Left ventricle myocardium inferior (tissue), 1 donor: ENCODE measurements around the gene USP10. TPM values are rescaled to one million over a fixed set of nuclear protein-coding genes. Genes with fewer than 3 reads are reported as not detected.

Source experiments
- DNase-seq: peaks from one replicate; pipeline ENCODE4 v3.0.0-alpha.2; 2020
- H3K27ac ChIP-seq: fragments of 200-600 bp; replicated peaks from 2 replicates; pipeline ENCODE4 v1.8.0; 2021
- H3K27me3 ChIP-seq: fragments of 200-600 bp; 2 replicates; pipeline ENCODE4 v1.8.0; 2021; ENCODE audit warnings: low read depth
- H3K36me3 ChIP-seq: fragments of 200-600 bp; 2 replicates; pipeline ENCODE4 v1.8.0; 2021
- H3K4me1 ChIP-seq: fragments of 200-600 bp; 2 replicates; pipeline ENCODE4 v1.8.0; 2021
- H3K4me3 ChIP-seq: fragments of 200-600 bp; 2 replicates; pipeline ENCODE4 v1.8.0; 2021; ENCODE audit warnings: mild to moderate bottlenecking, moderate library complexity
- H3K9me3 ChIP-seq: fragments of 200-600 bp; replicated peaks from 2 replicates; pipeline ENCODE4 v1.8.0; 2021
- intact Hi-C: fragments of 100-400 bp; cut with micrococcal nuclease; formaldehyde crosslinking; loops from one replicate; pipeline ENCODE4 v1.11.0; 2022
- total RNA-seq: library from RNA; stranded (reverse); fragmentation: NEBNext Ultra II Directional; extraction: Animal tissue kit (Norgen Biotek cat#: 25700); gene quantifications from one replicate; pipeline ENCODE4 v1.2.1, GENCODE V29; 2021
- TF ChIP-seq, protein P1 (sequence below): fragments of 200-600 bp; IDR thresholded peaks from 2 replicates; pipeline ENCODE4 v1.8.0; 2021; ENCODE audit warnings: antibody characterized with exemption, mild to moderate bottlenecking, borderline replicate concordance
- donor health status: DM: no; HTN: yes; CAD: no; lungs with severe emphysema.

The USP10 gene
- total RNA-seq, 1 donor from 2014 or later: 66.7 TPM

DNA sequence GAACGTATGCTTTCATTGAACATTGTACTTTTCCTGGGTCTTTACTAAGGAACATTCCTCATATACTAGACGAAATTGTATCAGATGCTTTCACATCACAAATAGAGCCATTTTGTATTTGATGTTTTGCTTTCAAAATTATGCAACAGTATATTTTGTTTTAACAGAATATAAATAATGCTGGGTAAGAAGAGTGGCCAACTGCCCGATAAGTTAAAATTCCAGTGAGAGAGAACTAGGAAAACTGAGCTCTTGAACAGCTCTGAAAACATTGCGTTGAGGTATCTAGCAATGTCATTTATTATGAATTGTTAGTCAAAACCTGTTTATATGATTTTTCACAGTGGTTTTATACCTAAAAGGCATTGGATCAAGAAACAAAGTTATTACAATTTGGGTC lies 50.8 kb downstream of the USP10 start:
- Histone ChIP-seq H3K4me1 (peaks cover 43% of the 10 kb centered on the region), H3K4me3 (no peak overlapping the region), H3K27ac (no peak overlapping the region), H3K36me3 (peaks cover 10% of the 10 kb centered on the region), H3K9me3 (no peaks in the 10 kb centered on the region), H3K27me3 (no peaks in the 10 kb centered on the region)
- intact Hi-C loops: loop anchor here (5.0 kb wide), 2 partner anchors 202 to 222 kb away; no protein-coding TSS in a partner anchor
- TF ChIP-seq, protein P1, sequence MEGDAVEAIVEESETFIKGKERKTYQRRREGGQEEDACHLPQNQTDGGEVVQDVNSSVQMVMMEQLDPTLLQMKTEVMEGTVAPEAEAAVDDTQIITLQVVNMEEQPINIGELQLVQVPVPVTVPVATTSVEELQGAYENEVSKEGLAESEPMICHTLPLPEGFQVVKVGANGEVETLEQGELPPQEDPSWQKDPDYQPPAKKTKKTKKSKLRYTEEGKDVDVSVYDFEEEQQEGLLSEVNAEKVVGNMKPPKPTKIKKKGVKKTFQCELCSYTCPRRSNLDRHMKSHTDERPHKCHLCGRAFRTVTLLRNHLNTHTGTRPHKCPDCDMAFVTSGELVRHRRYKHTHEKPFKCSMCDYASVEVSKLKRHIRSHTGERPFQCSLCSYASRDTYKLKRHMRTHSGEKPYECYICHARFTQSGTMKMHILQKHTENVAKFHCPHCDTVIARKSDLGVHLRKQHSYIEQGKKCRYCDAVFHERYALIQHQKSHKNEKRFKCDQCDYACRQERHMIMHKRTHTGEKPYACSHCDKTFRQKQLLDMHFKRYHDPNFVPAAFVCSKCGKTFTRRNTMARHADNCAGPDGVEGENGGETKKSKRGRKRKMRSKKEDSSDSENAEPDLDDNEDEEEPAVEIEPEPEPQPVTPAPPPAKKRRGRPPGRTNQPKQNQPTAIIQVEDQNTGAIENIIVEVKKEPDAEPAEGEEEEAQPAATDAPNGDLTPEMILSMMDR: no peak
- no peak for DNase-seq

DNA sequence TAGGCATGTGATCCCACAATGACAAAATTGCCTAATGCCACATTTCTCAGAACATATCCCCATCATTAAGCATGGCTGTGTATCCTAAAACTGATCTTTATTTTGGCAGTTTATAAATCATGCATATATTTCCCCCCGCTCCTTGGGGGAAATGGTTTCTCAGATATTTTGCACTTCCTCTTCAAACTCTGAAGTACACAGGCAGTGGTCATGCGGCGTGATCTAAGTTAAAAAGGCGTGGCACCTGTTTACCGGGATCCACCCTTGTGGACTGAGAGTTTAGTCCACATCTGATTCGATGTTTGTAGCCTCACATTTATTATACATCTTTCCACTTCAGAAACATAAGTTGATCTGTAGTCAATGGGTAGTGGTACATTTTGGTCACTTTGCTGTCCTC lies 51.4 kb downstream of the USP10 start:
- Histone ChIP-seq H3K27ac (no peak overlapping the region), H3K36me3 (peaks cover 3% of the 10 kb centered on the region), H3K4me3 (no peak overlapping the region), H3K4me1 (peaks cover 43% of the 10 kb centered on the region), H3K9me3 (no peaks in the 10 kb centered on the region), H3K27me3 (no peaks in the 10 kb centered on the region)
- no peak for DNase-seq
- TF ChIP-seq, protein P1: no peak
- intact Hi-C loops: loop anchor here (5.0 kb wide), 2 partner anchors 201 to 221 kb away; no protein-coding TSS in a partner anchor

- intact Hi-C loops: loop anchor here (5.0 kb wide), 2 partner anchors 200 to 220 kb away; no protein-coding TSS in a partner anchor
- no peaks in the 10 kb centered on the region for H3K27me3 ChIP-seq
- TF ChIP-seq, protein P1: no peak
- H3K9me3 ChIP-seq: no peaks in the 10 kb centered on the region
- no peak for DNase-seq
- no peak overlapping the region for H3K4me3 ChIP-seq
- no peaks in the 10 kb centered on the region for H3K36me3 ChIP-seq
- peaks cover 43% of the 10 kb centered on the region for H3K4me1 ChIP-seq
- no peak overlapping the region for H3K27ac ChIP-seq
Measured at GRCh38 chr16:84751947-84752346, 52.1 kb downstream of the USP10 start.

DNA sequence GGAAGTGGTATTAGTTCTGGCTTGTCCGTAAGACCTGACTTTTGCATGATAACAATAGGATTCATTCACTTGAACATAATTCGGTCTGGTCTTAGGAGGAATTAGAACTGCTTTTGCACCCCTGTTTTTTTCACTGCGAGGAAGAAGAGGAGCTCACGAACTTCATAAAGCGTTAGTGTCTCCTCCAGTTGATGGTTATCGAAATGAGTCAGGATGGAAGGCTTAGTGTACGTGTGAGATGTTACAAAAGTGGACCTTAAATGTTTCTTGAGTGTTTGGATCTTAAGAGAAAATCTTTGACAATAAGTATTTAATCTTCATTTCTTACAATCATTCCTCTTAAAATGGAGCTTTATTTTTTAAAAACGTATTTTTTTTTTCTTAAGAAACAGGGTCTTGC lies 52.8 kb downstream of the USP10 start:
- Histone ChIP-seq H3K4me3 (no peak overlapping the region), H3K27ac (no peak overlapping the region), H3K36me3 (no peaks in the 10 kb centered on the region), H3K4me1 (peaks cover 43% of the 10 kb centered on the region), H3K9me3 (no peaks in the 10 kb centered on the region), H3K27me3 (no peaks in the 10 kb centered on the region)
- no peak for DNase-seq
- TF ChIP-seq, protein P1: no peak
- intact Hi-C loops: loop anchor here (5.0 kb wide), 2 partner anchors 200 to 220 kb away; no protein-coding TSS in a partner anchor

DNA sequence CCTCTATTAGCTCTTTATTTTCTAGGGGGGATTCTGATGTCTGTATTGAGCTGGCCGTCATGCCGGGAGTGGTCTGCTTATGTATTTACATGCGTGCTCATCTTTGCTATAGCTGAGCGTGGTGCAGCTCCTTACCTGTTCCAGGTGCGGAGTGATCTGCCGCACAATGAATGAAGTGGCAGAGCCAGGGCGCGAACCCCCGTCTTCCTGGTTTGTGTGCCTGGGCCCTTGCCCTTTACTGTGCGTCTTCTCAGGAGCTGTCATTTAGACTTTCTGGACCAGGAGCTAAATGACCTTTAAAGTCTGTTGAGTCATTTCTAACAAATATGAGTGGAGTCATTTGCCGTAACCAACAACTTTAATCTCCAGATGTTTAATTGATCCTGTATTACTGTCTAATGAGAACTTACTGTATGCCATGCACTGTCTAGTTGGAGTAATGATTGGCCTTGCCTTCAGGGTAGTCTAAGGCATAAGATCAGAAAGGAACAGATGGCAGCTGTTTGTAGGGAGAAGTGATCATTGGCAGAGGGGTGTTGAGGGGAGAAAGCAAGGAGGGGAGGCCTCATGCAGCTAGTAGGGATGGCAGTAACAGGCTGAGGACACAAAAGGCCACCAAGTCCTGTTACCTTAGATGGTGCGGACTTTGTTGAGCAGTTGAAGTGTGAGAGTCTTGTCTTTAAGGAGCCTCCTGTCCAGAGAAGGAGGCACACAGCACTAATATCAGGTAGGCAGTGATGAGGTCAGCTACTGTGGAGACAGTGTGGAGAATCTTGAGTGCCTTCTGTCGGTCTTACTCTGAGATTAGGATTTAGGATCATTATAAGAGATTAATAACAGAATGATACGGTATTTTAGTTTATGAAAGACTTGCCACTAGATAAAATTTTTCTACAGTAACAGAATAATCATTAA lies 53.9 kb downstream of the USP10 start:
- Histone ChIP-seq H3K4me3 (no peak overlapping the region), H3K9me3 (no peaks in the 10 kb centered on the region), H3K27ac (no peak overlapping the region), H3K36me3 (peaks cover 2% of the 10 kb centered on the region), H3K4me1 (peaks cover 51% of the 10 kb centered on the region), H3K27me3 (no peaks in the 10 kb centered on the region)
- intact Hi-C loops: loop anchor here (5.0 kb wide), 2 partner anchors 199 to 219 kb away; no protein-coding TSS in a partner anchor
- TF ChIP-seq, protein P1: no peak
- no peak for DNase-seq
